Measurements from ENCODE around the gene PFDN6.
"Not testable (repeated sequence)": the region's sequence is repeated elsewhere in the genome, so short reads cannot be mapped to it uniquely, and the experiment has no call there.

GRCh38 chr6:33285214-33285613 is 4.2 kb upstream of the PFDN6 start:
- TF ChIP-seq CTCF, POLR2A (IDR thresholded peaks at IDR 0.05): not testable (repeated sequence)

All from testis (tissue), 2 donors.